H1 (cell line): ENCODE data around the gene ADTRP. TPM values are rescaled to one million over a fixed set of nuclear protein-coding genes. Genes with fewer than 3 reads are reported as not detected.

ENCODE experiments used
- BRCA1 ChIP-seq: IDR thresholded peaks from 2 replicates; pipeline ENCODE4 v1.6.1; 2012; ENCODE audit warnings: low read depth, low read length, improper control_type of control experiment
- EZH2 ChIP-seq: fragments of 200-600 bp; sonication (generic); IDR thresholded peaks from 2 replicates; pipeline ENCODE4 v1.7.1; 2012; ENCODE audit warnings: low read depth, mild to moderate bottlenecking, moderate library complexity, low read length, inconsistent platforms; ENCODE audit not compliant: severe bottlenecking
- polyA plus RNA-seq, 7 experiments: library from polyadenylated mRNA; depleted of rRNA in 3 of 7; stranded (reverse) in 5 of 7; unstranded in 2 of 7; fragments of >200 nt in 5 of 7; fragments of 200-250 nt in 2 of 7; gene quantifications; 1 replicate in 5 of 7; 2 replicates in 1 of 7; 4 replicates in 1 of 7; pipeline versions ENCODE4 v1.2.1 to v1.2.3, GENCODE V29; 2011 to 2013; ENCODE audit warnings: missing spikeins in 2 of 7, mixed read lengths in 2 of 7
- total RNA-seq: library from RNA; stranded (reverse); fragmentation: NEBNext Ultra II Directional; extraction: Animal tissue kit (Norgen Biotek cat#: 25700); gene quantifications from 2 replicates; pipeline ENCODE4 v1.2.1, GENCODE V29; 2021
- TF ChIP-seq, protein P1 (sequence below): IDR thresholded peaks from 2 replicates; pipeline ENCODE4 v1.6.1; 2012; ENCODE audit warnings: low read length, inconsistent platforms

Gene ADTRP
- total and polyA plus RNA-seq, 2 of the 8 experiments (the other 6 are each of a cell fraction or from before 2014, with no cell fraction given) = 0.08 to 0.45 TPM

DNA sequence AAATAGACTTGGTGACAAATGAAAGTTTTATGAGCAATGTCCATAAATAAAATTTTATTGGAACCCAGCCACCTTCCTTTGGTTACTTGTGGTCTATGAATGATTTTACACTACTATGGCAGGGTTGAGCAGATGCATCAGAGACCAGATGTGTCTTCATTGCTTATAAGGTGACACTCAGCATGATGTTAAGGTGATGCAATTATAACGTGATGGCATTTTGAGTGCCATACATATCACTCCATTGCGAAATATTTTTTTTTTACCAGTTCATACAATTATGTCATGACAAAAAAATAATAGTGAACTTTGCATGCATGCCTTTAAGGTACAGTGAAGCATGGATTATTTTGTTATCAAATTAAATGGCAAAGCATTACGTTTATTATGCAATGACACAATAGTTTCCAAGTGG lies 96.0 kb downstream of the ADTRP start (continued):
- TF ChIP-seq, protein P1, sequence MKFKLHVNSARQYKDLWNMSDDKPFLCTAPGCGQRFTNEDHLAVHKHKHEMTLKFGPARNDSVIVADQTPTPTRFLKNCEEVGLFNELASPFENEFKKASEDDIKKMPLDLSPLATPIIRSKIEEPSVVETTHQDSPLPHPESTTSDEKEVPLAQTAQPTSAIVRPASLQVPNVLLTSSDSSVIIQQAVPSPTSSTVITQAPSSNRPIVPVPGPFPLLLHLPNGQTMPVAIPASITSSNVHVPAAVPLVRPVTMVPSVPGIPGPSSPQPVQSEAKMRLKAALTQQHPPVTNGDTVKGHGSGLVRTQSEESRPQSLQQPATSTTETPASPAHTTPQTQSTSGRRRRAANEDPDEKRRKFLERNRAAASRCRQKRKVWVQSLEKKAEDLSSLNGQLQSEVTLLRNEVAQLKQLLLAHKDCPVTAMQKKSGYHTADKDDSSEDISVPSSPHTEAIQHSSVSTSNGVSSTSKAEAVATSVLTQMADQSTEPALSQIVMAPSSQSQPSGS = no peak
- TF ChIP-seq EZH2 (no peak), BRCA1 (no peak)
